OCI-LY7 (cell line): ENCODE measurements around the gene IFITM5.
"Not testable (repeated sequence)": the region's sequence is repeated elsewhere in the genome, so short reads cannot be mapped to it uniquely, and the experiment has no call there.

Experiments used
- CTCF ChIP-seq: fragments of 200-600 bp; sonication (generic); conservative IDR thresholded peaks from 2 replicates; pipeline ENCODE4 v1.5.1; 2014; ENCODE audit warnings: mild to moderate bottlenecking, antibody characterized with exemption, low read length, moderate library complexity, mixed read lengths
- EZH2phosphoT487 ChIP-seq: fragments of 200-600 bp; sonication (generic); IDR thresholded peaks from 2 replicates; pipeline ENCODE4 v1.6.1; 2018; ENCODE audit warnings: low read depth, borderline replicate concordance, mild to moderate bottlenecking, mixed run types, antibody characterized with exemption, low read length, moderate library complexity, mixed read lengths

GRCh38 chr11:317668-318404 is 18.5 kb upstream of the IFITM5 start:
- TF ChIP-seq CTCF, EZH2phosphoT487: not testable (repeated sequence)
